Mammary epithelial cell (primary cell): ENCODE data around the gene DYNLT1.

ENCODE experiments used
- EZH2 ChIP-seq: IDR thresholded peaks from 2 replicates; pipeline ENCODE4 v1.6.1; 2012; ENCODE audit warnings: low read length, inconsistent platforms, borderline replicate concordance
- TF ChIP-seq, protein P1 (sequence below), 2 donors: IDR thresholded peaks in 1 of 2; conservative IDR thresholded peaks in 1 of 2; 2 replicates each; pipeline ENCODE4 v1.5.1; 2011 to 2012; ENCODE audit warnings: inconsistent platforms in 2 of 2, low read length in 2 of 2, mild to moderate bottlenecking in 2 of 2, control low read depth in 1 of 2, low read depth in 1 of 2; ENCODE audit not compliant: insufficient read depth in 1 of 2; ENCODE audit errors: extremely low read depth in 1 of 2

DNA sequence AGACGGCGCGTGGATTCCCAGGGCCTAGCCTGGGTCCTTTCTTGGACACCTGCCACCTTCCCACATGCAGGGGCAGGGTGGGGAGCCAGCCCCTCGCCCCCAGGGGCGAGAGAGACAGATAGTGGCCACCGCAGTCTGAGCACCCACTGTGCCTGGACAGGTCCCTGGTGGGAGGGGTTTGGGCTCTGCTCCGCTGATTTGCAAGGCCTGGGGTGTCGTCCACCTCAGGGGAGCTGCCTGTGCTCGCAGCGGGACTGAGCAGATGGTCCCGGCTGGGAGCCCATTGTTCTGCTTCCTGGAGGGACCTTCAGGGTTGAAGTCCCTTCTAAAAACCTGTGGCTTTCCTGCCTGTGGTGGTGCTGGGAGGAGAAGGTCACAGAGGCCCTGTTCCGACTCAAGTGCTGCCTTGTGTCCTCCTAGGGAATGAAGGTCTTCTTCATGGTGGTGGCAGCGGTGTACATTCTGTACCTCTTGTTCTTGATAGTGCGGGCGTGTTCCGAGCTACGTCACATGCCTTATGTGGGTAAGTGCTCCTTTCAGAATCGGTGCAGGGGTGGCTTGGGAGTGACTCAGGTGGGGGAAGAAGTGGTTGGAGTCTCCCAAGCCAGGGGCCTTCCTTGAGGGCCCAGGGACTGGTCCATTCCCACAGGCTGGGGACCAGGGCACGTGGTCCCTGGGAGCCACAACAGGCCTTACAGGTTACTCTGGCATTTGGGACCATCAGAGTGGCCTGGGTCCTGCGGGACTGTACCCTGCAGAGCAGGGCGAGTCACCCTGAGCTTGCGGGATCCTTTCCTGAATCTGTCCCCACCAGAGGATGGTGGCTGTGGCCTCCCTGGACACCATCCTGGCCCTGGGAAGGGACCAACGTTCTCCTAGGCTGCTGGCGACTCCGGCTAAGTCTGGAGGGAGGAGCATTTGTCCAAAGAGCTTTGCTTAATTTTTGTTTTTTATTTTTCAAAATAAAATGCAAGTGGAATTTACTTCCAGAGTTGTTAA lies 19.6 kb downstream of the DYNLT1 start:
- TF ChIP-seq, protein P1, sequence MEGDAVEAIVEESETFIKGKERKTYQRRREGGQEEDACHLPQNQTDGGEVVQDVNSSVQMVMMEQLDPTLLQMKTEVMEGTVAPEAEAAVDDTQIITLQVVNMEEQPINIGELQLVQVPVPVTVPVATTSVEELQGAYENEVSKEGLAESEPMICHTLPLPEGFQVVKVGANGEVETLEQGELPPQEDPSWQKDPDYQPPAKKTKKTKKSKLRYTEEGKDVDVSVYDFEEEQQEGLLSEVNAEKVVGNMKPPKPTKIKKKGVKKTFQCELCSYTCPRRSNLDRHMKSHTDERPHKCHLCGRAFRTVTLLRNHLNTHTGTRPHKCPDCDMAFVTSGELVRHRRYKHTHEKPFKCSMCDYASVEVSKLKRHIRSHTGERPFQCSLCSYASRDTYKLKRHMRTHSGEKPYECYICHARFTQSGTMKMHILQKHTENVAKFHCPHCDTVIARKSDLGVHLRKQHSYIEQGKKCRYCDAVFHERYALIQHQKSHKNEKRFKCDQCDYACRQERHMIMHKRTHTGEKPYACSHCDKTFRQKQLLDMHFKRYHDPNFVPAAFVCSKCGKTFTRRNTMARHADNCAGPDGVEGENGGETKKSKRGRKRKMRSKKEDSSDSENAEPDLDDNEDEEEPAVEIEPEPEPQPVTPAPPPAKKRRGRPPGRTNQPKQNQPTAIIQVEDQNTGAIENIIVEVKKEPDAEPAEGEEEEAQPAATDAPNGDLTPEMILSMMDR (conservative IDR thresholded peaks at IDR 0.05 in 1 of 2, IDR thresholded peaks at IDR 0.05 in 1 of 2; ENCODE audit: extremely low read depth in 1 of 2, insufficient read depth in 1 of 2, low read depth in 1 of 2, low read length in 2 of 2) = no peak
- no peak for TF ChIP-seq EZH2
